GM20431 (cell line): ENCODE data around the gene GPRC5B.

Experiments
- in situ Hi-C: fragments of 300-500 bp; cut with MseI, MboI; formaldehyde crosslinking; loops from one replicate; pipeline ENCODE4 v1.15.0; 2020; ENCODE audit warnings: low sequenced_read_pairs; ENCODE audit not compliant: unreplicated experiment

Gene GPRC5B

DNA sequence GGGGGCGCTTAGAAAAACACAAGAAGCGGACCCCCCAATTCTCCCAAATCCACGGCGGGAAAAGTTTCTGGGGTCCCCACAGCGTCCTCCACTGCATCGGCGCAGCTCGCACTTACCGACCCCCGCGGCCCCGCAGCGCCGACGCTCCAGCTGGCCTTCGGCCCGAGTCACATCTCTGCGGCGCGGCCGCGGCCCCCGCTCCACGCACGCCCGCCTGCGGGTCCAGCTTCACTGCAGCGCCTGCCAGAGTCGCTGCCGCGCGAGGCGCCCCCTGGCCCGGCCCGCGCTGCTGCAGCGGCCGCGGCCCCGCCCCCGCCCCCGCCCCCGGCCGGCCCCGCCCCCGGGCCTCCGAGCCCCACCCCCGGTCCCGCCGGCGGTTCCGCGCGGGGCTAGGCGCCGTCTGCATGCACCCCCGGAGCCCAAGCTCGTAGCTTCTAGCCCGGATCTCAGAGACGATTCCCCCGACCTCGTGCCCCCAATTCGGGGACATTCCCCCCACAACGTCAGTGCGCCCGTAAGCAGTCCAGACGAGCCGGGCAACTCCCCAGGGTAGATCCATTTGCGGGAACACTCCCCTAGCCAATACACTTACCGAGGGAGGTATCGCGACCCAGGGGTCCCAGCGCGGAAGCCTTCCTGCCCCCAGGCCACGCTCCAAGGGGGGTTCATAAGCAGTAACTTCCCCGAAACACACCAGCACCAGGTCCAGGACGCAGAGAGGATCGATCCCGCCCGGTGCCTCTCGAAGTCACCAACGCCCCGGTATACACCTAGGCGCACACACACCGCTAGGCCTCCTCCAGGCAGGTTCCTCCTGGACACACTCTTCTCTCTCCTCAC lies at the start of gene GPRC5B:
GPRC5B (minus strand) TSS at position 238 of the 840 bp plus-strand sequence. CDS start 12,003 bp downstream, outside the sequence.
- in situ Hi-C loops, result loop anchor here (10.0 kb wide), 1 partner anchor 290 kb away; no protein-coding TSS in a partner anchor

DNA sequence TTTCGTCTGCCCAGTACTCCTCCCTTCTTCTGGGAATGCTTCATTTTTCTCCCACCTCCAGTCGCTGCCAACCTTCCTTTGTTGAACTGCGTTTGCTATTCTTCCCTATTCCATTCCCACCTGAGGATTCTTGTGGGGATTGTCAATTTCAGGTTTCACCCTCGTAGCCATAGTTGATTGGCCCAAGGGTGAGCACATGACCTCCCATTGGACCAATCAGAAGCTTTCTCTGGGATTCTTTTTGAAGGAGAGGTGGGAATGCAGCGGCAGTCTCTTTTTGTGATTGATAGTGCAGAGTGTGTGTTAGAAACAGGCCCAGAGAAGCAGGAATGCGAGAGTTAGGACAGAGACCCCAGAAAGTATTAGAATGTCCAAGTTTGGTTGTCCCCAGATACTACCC lies 49.1 kb upstream of the GPRC5B start:
- in situ Hi-C loops, result no loop called here

- in situ Hi-C loops, result no loop called here
These were observed 44.4 kb upstream of the GPRC5B start for GRCh38 chr16:19929062-19929511.

DNA sequence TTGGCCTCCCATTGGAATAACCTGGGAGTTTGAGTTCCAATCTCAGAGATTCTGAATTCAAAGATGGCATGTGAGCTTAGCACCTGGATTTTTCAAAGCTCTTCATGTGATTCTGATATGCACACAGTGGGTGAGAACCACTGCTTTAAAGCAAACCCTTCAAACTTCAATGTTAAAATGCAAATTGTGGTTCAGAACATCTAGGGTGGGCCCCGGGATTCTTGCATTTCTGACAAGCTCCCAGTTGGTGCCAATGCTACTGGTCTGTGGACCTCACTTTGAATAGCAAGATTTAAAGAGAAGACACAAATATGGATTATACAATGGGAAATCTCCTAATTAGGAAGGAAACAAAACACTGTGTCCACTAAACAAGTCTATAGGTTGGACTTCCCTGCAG lies 43.8 kb upstream of the GPRC5B start:
- in situ Hi-C loops, result no loop called here

DNA sequence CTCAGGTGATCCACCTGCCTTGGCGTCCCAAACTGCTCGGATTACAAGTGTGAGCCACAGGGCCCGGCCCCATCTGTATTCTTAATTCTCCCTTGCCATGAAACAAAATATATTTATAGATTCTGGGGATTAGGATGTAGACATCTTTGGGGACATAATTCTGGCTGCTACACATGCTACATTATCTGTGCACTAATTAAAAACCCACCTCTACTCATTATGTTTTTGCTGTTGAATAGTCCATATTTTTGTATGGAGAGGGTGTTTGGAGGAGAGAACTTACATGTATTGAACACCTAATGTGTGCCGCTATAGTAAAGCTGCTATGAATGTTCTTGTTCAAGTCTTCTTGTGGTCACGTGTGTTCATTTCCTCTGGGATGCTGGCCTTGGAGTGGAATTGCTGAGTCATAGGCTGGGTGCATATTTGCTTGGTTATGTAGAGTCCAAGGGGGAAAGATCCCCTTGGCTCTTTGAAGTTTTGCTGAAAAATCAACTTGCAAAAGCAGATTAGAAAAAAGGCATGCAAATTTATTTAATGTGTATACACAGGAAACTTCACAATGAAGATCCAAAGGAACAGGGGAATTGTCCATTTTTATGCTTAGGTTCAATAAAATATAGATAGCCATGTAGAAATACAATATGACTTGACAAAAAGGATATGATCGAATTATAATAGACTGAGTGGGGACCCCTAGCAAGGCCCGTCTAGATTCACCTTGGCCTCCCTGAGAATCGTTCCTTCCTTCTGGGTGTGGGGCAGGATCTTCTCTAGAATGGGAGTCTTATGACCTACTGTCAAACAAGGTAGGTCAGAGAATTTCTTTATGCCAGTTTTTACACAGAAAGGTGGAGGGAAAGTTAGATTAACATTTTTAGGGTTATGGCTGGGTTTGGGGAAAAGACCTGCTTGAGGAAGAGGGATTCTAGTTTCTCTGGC lies 42.1 kb upstream of the GPRC5B start:
- in situ Hi-C loops, result no loop called here

DNA sequence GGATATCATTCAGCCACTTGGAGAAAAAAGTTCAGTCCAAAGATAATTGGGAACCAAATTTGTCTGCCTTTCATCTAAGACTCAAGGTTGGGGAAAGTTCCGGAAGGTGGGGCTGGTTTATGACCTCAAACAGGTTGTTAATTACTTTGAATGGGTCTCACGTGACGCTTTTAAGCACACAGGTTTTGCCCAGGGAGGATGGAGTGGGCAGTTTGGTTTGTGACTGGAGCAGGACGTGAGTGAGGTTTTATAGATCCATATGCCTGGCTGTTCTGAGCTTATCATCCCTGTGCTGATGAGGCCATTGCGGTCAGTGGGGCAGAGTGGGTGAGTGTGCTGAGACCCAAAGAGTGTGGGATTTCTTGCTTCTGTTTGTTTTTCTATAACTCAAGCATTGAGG lies 38.7 kb upstream of the GPRC5B start:
- in situ Hi-C loops, result loop anchor here (25.0 kb wide), 2 partner anchors 389 to 464 kb away; no protein-coding TSS in a partner anchor

DNA sequence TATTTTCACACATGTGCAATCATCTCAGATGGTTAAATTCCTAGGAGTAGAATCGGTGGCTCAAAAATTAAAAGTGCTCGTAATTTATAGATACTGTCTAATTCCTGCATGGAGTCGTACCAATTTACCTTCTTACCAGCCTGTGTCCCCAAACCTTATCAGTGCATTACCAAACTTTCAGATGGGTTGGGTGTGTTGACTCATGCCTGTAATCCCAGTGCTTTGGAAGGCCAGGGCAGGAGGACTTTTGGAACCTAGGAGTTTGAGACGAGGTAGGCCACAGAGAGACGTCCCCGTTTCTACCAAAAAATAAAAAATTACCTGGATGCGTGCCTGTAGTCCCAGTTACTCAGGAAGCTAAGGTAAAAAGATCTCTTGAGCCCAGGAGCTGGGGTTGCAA lies 34.5 kb upstream of the GPRC5B start:
- in situ Hi-C loops, result loop anchor here (25.0 kb wide), 2 partner anchors 393 to 468 kb away; no protein-coding TSS in a partner anchor

DNA sequence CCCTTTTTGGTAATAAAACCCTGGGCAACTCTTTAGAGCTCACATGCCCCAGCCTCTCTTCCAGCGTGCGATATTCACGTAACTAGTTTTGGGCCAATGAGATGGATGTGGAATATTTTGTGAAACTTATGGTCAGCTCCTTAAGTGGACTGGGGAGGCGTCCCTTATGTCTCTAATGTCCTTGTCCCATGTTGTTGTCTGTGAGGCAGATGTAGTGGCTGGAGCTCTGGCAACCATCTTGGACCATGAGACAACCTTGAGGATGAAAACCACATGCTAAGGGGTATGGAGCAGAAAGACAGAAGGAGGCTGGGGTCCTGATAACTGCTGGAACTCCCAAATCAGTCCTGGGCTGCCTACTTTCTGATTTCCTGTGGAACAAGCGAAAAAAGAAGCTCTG lies 31.4 kb upstream of the GPRC5B start:
- in situ Hi-C loops, result loop anchor here (25.0 kb wide), 2 partner anchors 396 to 471 kb away; no protein-coding TSS in a partner anchor

GRCh38 chr16:19914877-19915276 lies 30.2 kb upstream of the GPRC5B start:
- in situ Hi-C loops, result loop anchor here (25.0 kb wide), 2 partner anchors 397 to 472 kb away; no protein-coding TSS in a partner anchor

GRCh38 chr16:19913340-19913645 lies 28.6 kb upstream of the GPRC5B start:
- in situ Hi-C loops, result loop anchor here (25.0 kb wide), 2 partner anchors 399 to 474 kb away; no protein-coding TSS in a partner anchor

DNA sequence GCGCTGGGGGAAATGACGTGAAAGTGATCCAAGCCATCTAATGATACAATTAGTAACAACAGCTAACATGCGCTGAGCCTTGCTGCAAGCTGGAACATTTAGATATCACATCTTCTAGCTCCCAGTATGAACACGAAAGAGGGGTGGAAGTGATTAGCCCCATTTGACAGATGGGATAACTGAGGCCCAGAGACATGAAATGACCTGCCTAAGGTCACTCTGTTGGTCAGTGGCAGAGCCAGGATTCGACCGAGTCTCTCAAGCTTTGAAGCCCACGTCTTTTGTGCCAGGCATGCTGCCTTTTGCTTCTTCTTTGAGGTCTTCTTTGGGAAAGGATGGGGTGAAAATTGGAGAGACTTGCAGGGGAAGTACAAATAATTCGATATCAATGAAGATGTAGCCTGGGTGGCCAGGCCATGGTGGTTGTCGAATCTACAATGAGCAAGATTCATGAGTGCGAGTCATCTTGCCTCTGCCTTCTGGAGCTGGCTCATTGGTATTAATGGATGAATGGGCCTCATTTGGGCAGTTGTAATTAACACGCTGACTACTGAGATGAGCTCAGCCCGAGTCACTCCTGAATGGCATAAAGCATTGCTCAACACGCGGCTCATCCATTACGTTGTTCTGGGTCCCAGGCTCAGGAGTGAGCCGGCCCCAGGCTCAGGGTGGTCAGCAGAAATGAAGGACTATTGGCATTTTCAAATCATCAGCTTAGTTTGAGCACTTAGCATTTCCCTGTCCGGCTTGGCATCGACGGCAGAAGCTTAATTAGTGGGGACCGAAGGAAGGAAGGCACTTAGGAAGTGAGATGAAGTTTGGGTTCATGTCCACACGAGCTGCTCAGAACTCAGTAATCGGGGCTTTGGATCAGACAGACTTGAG lies 28.0 kb upstream of the GPRC5B start:
- in situ Hi-C loops, result loop anchor here (25.0 kb wide), 2 partner anchors 400 to 475 kb away; no protein-coding TSS in a partner anchor

- in situ Hi-C loops, result loop anchor here (25.0 kb wide), 2 partner anchors 400 to 475 kb away; no protein-coding TSS in a partner anchor
These were observed 27.3 kb upstream of the GPRC5B start for GRCh38 chr16:19911747-19912454.

DNA sequence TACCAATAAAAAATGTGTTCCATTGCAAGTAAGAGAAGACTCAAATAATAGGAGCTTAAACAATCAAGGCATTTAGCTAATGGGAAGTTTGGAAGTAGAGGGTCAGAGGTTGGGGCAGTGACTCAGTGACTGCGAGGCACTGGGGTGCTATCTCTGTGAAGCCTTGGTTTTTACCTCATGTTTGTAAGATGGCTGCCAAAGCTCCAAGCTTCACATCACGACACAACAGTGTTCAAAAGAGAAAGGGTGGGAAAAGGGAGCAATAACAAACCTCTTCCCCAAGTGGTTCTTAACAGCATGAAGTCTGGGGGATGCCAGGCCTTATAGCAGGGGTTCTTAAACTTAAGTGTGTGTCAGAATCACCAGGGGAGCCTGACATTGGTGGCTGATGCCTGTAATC lies 26.6 kb upstream of the GPRC5B start:
- in situ Hi-C loops, result loop anchor here (25.0 kb wide), 2 partner anchors 401 to 476 kb away; no protein-coding TSS in a partner anchor

DNA sequence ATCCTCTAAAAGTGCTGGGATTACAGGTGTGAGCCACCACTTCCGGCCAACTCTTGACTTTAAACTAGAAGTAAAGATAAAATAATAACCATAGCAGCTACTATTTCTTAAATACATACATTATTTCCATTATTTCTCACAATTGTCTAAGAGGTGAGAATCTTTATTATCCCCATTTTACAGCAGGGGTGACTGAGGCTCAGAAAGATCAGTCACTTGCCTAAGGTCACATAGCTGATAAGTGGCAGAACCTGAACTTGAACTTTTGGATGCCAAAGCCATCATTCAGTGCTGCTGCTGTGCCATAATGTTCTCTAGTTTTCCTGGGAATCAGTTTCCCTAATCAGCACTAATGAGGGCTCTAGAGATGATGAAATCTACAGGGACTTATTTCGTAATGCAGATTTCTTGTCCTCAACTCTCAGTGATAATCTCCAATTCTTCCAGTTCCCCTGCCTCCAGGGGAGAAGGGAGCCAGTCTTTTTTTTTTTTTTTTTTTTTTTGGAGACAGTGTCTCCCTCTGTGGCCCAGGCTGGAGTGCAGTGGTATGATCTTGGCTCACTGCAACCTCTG lies 25.2 kb upstream of the GPRC5B start:
- in situ Hi-C loops, result loop anchor here (25.0 kb wide), 2 partner anchors 402 to 477 kb away; no protein-coding TSS in a partner anchor

DNA sequence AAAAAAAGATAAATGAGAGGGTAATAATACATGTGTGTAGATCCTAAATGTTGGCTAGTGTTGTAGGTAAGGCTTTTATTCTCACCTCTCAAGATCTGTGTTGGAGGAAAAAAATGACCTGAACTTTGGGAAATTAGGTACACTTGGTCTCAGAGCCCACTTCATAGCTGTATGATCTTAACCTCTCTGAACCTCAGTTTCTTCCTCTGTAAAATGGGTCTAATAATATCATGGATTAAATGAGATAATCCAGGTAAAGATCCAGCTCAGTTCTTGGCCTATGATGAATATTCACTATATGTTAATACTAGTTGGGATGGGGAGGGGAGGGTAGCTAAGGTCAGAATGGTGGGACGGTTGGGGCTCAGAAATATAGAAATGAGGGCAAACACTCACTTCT lies 24.3 kb upstream of the GPRC5B start:
- in situ Hi-C loops, result loop anchor here (25.0 kb wide), 2 partner anchors 403 to 478 kb away; no protein-coding TSS in a partner anchor

GRCh38 chr16:19907161-19907992 lies 22.7 kb upstream of the GPRC5B start:
- in situ Hi-C loops, result loop anchor here (25.0 kb wide), 2 partner anchors 405 to 480 kb away; no protein-coding TSS in a partner anchor

- in situ Hi-C loops, result loop anchor here (25.0 kb wide), 2 partner anchors 411 to 486 kb away; no protein-coding TSS in a partner anchor
These were observed 16.5 kb upstream of the GPRC5B start for GRCh38 chr16:19901164-19901563.
